NCI-H2196 treated with DMSO at 0.1 percent for 48 hours (cell line): ENCODE data around the gene UBE2J1.

Source experiments
- DNase-seq: peaks from one replicate; lab custom pipeline; 2025; ENCODE audit not compliant: unreplicated experiment; lab: John Stamatoyannopoulos, UW

UBE2J1 gene

GRCh38 chr6:89368107-89368506 is 15.6 kb upstream of the UBE2J1 start:
- DNase-seq = no peak

GRCh38 chr6:89364586-89364985 is 12.1 kb upstream of the UBE2J1 start:
- no peak for DNase-seq

GRCh38 chr6:89361171-89361570 is 8.6 kb upstream of the UBE2J1 start:
- DNase-seq = no peak

GRCh38 chr6:89360415-89360999 is 8.0 kb upstream of the UBE2J1 start:
- no peak for DNase-seq

- no peak for DNase-seq
These were observed 7.0 kb upstream of the UBE2J1 start for GRCh38 chr6:89359561-89359960.

GRCh38 chr6:89357390-89357789 is 4.9 kb upstream of the UBE2J1 start:
- DNase-seq = no peak

- DNase-seq = no peak
These were observed 4.2 kb upstream of the UBE2J1 start for GRCh38 chr6:89356642-89357170.

- no peak for DNase-seq
These were observed 3.1 kb upstream of the UBE2J1 start for GRCh38 chr6:89355511-89356194.

- DNase-seq = peak; percentile 26
These were observed 1.3 kb upstream of the UBE2J1 start for GRCh38 chr6:89353702-89354392.

- no peak for DNase-seq
These were observed 615 bp upstream of the UBE2J1 start for GRCh38 chr6:89353118-89353556.

GRCh38 chr6:89351671-89352277 is 748 bp downstream of the UBE2J1 start:
- DNase-seq = no peak

- no peak for DNase-seq
These were observed 2.1 kb downstream of the UBE2J1 start for GRCh38 chr6:89350281-89350966.

- DNase-seq = no peak
These were observed 4.2 kb downstream of the UBE2J1 start for GRCh38 chr6:89348372-89348771.

GRCh38 chr6:89347825-89348224 is 4.7 kb downstream of the UBE2J1 start:
- DNase-seq = no peak

- DNase-seq = no peak
These were observed 6.1 kb downstream of the UBE2J1 start for GRCh38 chr6:89346433-89346832.

GRCh38 chr6:89339565-89339964 is 13.0 kb downstream of the UBE2J1 start:
- DNase-seq = no peak

- no peak for DNase-seq
These were observed 17.4 kb downstream of the UBE2J1 start for GRCh38 chr6:89335164-89335563.

- no peak for DNase-seq
These were observed 21.6 kb downstream of the UBE2J1 start for GRCh38 chr6:89330910-89331309.

GRCh38 chr6:89328976-89329375 is 23.5 kb downstream of the UBE2J1 start:
- DNase-seq = no peak

- DNase-seq = no peak
These were observed 28.2 kb downstream of the UBE2J1 start for GRCh38 chr6:89324304-89324703.

GRCh38 chr6:89323511-89323971 is 29.0 kb downstream of the UBE2J1 start:
- no peak for DNase-seq
